Neural progenitor cell (in vitro differentiated cells): ENCODE measurements around the gene TRIM26.

Experiments used
- CTCF ChIP-seq: fragments of 200-600 bp; sonication (generic); IDR thresholded peaks from 2 replicates; pipeline ENCODE4 v1.5.1; 2017; ENCODE audit warnings: antibody characterized with exemption, mild to moderate bottlenecking
- EZH2 ChIP-seq: fragments of 200-600 bp; sonication (generic); IDR thresholded peaks from 2 replicates; pipeline ENCODE4 v1.6.1; 2017; ENCODE audit warnings: antibody characterized with exemption, mild to moderate bottlenecking, moderate library complexity
- EZH2phosphoT487 ChIP-seq: fragments of 200-600 bp; sonication (generic); IDR thresholded peaks from 2 replicates; pipeline ENCODE4 v1.6.1; 2017; ENCODE audit warnings: antibody characterized with exemption

- TF ChIP-seq EZH2: no peak
- no peak for TF ChIP-seq CTCF
- no peak for TF ChIP-seq EZH2phosphoT487
Observed at GRCh38 chr6:30149234-30149633, 64.0 kb downstream of the TRIM26 start.
